C4-2B (cell line): Measurements from ENCODE around the gene CSH2.
"Not testable (repeated sequence)": the region's sequence is repeated elsewhere in the genome, so short reads cannot be mapped to it uniquely, and the experiment has no call there.

Source experiments
- ZFX ChIP-seq: fragments of 450-650 bp; IDR thresholded peaks from 2 replicates; pipeline ENCODE4 v1.6.1; 2017
- TF ChIP-seq, protein P1 (sequence below): fragments of 450-650 bp; conservative IDR thresholded peaks from 2 replicates; pipeline ENCODE4 v1.5.1; 2017; ENCODE audit warnings: mild to moderate bottlenecking

DNA sequence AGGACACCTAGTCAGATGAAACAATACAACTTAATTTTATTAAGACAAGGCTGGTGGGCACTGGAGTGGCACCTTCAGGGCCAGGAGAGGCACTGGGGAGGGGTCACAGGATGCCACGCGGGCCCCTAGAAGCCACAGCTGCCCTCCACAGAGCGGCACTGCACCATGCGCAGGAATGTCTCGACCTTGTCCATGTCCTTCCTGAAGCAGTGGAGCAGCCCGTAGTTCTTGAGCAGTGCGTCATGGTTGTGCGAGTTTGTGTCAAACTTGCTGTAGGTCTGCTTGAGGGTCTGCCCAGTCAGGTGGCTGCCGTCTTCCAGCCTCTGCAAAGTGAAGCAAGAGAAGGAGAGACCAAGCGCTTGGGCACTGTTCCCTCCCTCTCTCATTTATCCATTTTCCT, 36.1 kb upstream of the CSH2 start:
- TF ChIP-seq, protein P1, sequence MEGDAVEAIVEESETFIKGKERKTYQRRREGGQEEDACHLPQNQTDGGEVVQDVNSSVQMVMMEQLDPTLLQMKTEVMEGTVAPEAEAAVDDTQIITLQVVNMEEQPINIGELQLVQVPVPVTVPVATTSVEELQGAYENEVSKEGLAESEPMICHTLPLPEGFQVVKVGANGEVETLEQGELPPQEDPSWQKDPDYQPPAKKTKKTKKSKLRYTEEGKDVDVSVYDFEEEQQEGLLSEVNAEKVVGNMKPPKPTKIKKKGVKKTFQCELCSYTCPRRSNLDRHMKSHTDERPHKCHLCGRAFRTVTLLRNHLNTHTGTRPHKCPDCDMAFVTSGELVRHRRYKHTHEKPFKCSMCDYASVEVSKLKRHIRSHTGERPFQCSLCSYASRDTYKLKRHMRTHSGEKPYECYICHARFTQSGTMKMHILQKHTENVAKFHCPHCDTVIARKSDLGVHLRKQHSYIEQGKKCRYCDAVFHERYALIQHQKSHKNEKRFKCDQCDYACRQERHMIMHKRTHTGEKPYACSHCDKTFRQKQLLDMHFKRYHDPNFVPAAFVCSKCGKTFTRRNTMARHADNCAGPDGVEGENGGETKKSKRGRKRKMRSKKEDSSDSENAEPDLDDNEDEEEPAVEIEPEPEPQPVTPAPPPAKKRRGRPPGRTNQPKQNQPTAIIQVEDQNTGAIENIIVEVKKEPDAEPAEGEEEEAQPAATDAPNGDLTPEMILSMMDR: not testable (repeated sequence)
- not testable (repeated sequence) for TF ChIP-seq ZFX
